ENCODE measurements around the gene PAGE2.
"Not testable (repeated sequence)": the region's sequence is repeated elsewhere in the genome, so short reads cannot be mapped to it uniquely, and the experiment has no call there.

PAGE2 gene

DNA sequence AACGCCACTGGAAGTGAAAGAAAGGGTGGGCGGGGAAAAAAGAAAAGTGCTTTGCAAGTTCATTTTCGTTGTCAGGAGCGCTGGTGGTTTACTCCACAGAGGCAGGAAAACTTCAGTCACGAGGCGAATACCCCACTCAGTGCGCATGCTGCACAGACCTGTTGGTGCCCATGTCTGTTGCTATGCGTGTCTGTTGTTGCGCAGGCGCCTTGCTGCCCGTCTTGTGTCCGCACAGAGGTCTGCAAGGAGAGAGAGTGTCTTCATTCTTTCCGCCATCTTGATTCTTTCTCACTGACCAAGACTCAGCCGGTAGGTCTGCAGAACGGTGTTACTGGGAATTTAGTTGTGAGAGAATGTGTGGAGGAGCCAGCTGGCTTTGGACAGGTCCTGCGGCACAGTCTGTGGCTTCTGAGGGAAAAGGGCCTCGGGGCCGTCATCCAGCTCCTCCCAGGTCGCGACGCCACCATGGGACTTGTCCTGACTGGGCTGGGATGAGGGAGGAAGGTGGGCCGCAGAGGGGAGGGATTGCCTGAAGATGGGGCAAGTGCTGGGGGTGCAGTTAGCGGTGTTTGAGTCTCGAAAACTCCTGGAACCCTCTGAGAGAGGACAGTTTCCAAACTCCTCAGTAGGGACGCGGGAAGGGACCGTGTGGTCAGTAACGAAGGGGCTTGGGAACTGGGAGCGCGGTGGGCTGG is at the start of gene PAGE2:
TSS of gene PAGE2 (plus strand) at position 224 of the 695 bp plus-strand sequence. CDS start 1,003 bp downstream, outside the sequence.
- no peak for DNase-seq

GRCh38 chrX:55039471-55039870 is 49.3 kb upstream of the PAGE2 start:
- no peak for DNase-seq

DNA sequence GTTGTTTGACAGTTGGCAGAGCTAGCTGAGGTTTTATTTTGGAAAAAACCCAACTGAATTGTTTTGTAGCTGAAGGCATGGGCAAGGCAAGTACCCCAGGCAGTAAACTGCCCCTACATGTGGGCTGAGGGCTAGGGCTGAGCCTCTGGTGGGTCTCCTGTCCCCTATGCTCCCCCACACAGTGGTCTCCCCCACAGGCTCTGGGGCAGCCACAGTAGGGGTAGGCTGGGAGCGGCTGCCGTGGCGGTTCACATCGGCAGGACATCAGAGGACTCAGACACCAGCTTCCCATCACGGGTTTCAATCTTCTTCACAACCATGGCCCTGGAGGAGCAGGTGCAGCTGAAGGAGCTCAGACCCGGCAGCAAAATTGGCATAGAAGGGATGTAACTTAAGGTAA is 47.3 kb upstream of the PAGE2 start:
- DNase-seq = no peak

- DNase-seq = not testable (repeated sequence)
Observed at GRCh38 chrX:55050599-55050998, 38.2 kb upstream of the PAGE2 start.

GRCh38 chrX:55056820-55057674 is 31.8 kb upstream of the PAGE2 start:
- DNase-seq = peak; percentile 33

DNA sequence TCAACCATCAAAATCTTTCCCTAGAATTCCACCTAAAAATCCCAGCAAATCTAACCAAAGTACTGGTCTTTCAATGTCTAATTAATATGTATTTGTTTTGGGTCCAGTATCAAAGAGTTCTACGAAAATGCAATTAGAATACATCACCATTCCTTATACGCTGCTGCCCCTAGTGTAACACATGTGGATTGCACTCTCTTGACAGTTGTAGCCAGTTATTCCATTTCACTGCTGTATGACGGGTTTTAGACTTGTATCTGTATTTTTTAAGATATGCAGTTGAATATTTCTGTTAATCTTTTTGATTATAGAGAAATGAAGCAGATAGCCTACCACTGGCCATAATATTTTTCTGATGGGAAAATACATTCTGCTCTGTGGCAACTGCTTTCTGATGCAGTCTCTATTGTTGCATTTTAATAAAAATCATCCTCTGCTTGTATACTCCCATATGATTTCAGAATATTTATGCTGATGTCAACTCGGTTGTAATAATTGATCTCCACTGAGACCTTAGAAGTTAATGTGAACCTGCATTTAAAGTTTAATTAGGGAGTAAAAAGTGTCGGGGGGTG is 31.1 kb upstream of the PAGE2 start:
- peak; percentile 74 for DNase-seq

- DNase-seq = not testable (repeated sequence)
Observed at GRCh38 chrX:55067180-55067579, 21.6 kb upstream of the PAGE2 start.

DNA sequence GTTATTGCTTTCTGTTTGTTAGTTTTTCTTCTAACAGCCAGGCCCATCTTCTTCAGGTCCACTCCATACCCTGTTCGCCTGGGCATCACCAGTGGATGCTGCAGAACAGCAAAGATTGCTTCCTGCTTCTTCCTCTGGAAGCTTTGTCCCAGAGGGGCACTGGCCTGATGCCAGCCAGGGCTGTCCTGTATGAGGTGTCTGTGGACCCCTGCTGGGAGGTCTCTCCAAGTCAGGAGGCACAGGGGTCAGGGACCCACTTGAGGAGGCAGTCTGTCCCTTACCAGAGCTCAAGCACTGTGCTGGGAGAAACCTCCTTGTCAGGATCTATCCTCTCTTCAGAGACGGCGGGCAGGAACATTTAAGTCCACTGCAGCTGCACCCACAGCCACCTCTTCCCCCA is 16.5 kb upstream of the PAGE2 start:
- no peak for DNase-seq

GRCh38 chrX:55074851-55075467 is 13.9 kb upstream of the PAGE2 start, which contains the start of gene PAGE2B:
Gene PAGE2B (plus strand): TSS chrX:55075030. CDS start chrX:55076042, 1,012 bp downstream.
- no peak for DNase-seq

GRCh38 chrX:55098691-55099090 is 9.9 kb downstream of the PAGE2 start:
- no peak for DNase-seq

- no peak for DNase-seq
Observed at GRCh38 chrX:55099162-55099561, 10.3 kb downstream of the PAGE2 start.

DNA sequence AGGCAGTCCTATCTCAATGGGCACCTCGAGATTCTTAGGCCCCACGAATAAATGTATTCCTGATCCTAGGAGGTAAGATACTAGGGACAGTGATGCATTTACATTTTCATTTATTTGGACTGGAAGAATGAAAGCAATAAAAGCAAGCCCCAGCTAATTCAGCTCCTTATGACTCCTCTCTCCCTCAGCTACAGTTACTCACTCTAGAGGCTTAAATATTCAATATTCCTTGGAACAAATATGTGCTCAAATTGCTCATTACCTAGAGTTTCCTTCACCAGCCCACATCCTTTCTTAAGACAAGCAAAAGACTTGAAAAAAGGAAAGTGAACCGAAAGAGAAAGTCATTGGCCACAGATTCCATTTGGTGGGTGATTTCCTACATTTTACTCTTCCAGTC is 13.9 kb downstream of the PAGE2 start:
- DNase-seq = no peak

GRCh38 chrX:55107262-55107661 is 18.4 kb downstream of the PAGE2 start:
- DNase-seq = no peak

DNA sequence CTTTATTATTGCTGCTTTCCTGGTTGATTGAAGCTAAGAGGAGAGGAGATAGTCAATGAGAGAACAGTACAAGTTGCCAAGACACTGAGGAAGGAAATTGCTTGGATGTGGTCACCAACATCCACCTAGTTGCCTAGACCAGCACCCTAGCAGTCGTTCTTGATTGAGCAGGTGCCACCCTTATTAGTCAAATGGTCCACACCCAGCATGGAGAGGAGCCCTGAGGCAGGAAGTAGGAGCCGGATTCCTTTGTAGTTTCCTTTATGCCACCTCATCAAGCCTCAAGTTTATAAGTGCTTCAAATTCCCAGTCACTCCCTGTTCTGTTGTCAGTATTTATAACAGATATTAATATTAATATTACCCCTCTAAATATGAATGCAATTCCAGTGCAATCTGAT is 19.1 kb downstream of the PAGE2 start:
- DNase-seq = no peak

- DNase-seq = no peak
Observed at GRCh38 chrX:55109306-55109705, 20.5 kb downstream of the PAGE2 start.

DNA sequence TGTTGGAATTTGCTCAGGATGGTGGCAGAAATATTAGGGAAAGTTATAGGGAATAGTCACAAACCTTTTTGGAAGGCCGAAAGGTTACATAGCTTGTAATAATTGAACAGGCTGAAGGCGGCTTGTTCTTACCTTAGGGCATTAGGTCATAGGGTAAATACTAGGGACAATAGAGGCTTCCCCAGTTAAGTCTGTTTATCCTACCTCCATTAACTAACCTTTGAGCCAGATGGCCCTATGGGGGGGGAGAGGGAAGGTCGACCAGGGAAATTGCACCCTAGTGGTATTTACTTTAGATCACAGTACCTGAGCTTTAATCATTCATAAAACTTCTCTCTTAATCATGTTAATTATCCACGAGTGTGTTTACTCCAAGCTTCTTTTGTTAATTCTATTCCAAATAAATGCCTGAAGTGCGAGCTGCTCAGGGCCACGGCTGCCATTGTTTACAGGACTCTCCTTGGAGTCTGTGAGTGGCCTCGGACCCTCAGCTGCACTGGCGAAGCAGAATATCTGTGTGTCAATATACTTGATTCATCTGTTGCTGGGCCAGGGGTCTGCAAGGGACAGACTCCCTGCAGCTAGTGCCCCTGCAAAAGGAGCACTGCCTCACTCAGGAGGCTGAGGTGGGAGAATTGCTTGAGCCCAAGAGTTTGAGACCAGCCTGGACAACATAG is 22.9 kb downstream of the PAGE2 start:
- DNase-seq = no peak

- peak; percentile 69 for DNase-seq
Observed at GRCh38 chrX:55116589-55116988, 27.8 kb downstream of the PAGE2 start.

DNA sequence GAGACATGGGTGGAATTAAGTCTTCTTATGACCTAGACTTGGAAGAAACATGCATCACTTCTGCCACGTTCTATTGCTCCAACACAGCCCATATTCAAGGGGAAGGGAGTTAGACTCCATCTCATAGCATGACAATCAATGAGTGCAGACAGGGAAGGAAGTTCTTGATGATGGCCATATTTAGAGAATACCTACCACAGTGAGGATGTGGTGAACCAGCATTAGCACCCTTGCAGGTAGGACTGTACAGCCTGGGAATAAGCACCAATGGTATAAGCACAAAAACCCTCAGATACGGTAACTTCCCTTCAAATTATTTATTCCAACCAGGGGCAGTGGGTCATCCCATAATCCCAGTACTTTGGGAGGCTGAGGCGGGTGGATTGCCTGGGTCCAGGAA is 29.8 kb downstream of the PAGE2 start:
- DNase-seq = no peak

GRCh38 chrX:55119271-55119670 is 30.5 kb downstream of the PAGE2 start:
- DNase-seq = no peak

- DNase-seq = peak; percentile 13
Observed at GRCh38 chrX:55119712-55120111, 30.9 kb downstream of the PAGE2 start.

GRCh38 chrX:55120761-55121358 is 32.0 kb downstream of the PAGE2 start:
- DNase-seq = peak; percentile 54

DNA sequence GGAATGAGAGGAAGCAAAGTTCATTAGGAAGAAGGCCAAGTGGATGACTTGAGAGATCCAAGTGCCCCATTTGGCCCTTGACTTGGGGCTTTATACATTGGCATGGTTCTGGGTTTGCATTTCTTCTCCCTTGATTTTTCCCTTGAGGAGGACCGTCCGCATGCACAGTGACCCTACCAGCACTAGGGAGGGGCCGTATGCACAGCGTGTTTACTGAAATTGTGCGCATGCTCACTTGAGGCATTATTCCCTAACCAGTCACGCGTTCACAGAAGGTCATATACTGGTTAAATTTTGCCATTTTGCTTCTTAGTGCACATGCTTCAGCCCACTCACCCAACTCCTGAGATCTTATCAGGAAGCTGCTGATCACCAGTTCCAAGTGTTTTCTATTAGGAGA is 35.1 kb downstream of the PAGE2 start:
- DNase-seq = no peak

All from hematopoietic multipotent progenitor cell treated with erythropoietin and hydrocortisone succinate and interleukin-3 and kit ligand, for 6 days (in vitro differentiated cells).